A549 (cell line): ENCODE measurements around the gene CNTNAP2. TPM values are rescaled to one million over a fixed set of nuclear protein-coding genes. Genes with fewer than 3 reads are reported as not detected.

Source experiments
- ATAC-seq, 2 experiments: fragments of 200-7000 bp in 1 of 2; fragments of >200 bp in 1 of 2; cut with Nextera tagmentation in 1 of 2; cut with Tn5 transposase in 1 of 2; 3 replicates each; pipeline versions ENCODE4 v1.8.0 to v1.9.1; 2018 to 2020; ENCODE audit warnings: mild to moderate bottlenecking in 1 of 2, moderate library complexity in 1 of 2
- CTCF ChIA-PET: fragments of 300-600 bp; sonication (Branson Sonifier 250); formaldehyde crosslinking; extraction: SDS; loops from one replicate; lab custom pipeline; 2021; ENCODE audit warnings: antibody characterized with exemption, inconsistent platforms; lab: Yijun Ruan, JAX
- POLR2A ChIA-PET: fragments of 350-600 bp; formaldehyde crosslinking; extraction: SDS; loops from one replicate; lab custom pipeline; 2021; ENCODE audit warnings: antibody characterized with exemption, inconsistent platforms; lab: Yijun Ruan, JAX
- DNase-seq, 2 experiments: peaks; one replicate each; pipeline versions ENCODE4 v3.0.0 to v3.0.0-alpha.2; 2011 to 2016; ENCODE audit warnings: low read depth in 1 of 2, low spot score in 1 of 2
- FAIRE-seq: peaks from 2 replicates; lab custom pipeline; 2011; peaks lifted over from hg19 to GRCh38; lab: Jason Lieb, UNC
- H3K27ac ChIP-seq, 2 experiments: fragments of >200 bp; sonication (Bioruptor Twin); formaldehyde crosslinking; 3 replicates each; pipeline ENCODE4 v1.5.1; 2016 to 2017
- H3K4me1 ChIP-seq: fragments of >200 bp; sonication (Bioruptor Twin); formaldehyde crosslinking; 3 replicates; pipeline ENCODE4 v1.6.1; 2016
- H3K4me2 ChIP-seq: fragments of >200 bp; sonication (Bioruptor Twin); formaldehyde crosslinking; 3 replicates; pipeline ENCODE4 v1.6.1; 2016
- H3K4me3 ChIP-seq: fragments of >200 bp; sonication (Bioruptor Twin); formaldehyde crosslinking; 3 replicates; pipeline ENCODE4 v1.5.1; 2016
- H3K9me3 ChIP-seq: fragments of >200 bp; sonication (Bioruptor Twin); formaldehyde crosslinking; 3 replicates; pipeline ENCODE4 v1.6.1; 2016
- BHLHE40 ChIP-seq: IDR thresholded peaks from 2 replicates; pipeline ENCODE4 v1.6.1; 2012; ENCODE audit warnings: low read depth, low read length, inconsistent platforms
- CBX2 ChIP-seq: fragments of 200-600 bp; sonication (generic); IDR thresholded peaks from 2 replicates; pipeline ENCODE4 v1.6.1; 2016; ENCODE audit warnings: low read depth, mild to moderate bottlenecking, borderline replicate concordance
- CBX8 ChIP-seq: fragments of 200-600 bp; sonication (generic); IDR thresholded peaks from 2 replicates; pipeline ENCODE4 v1.6.1; 2016
- CEBPB ChIP-seq, 2 experiments: fragments of >200 bp in 1 of 2; sonication (Bioruptor Twin) in 1 of 2; formaldehyde crosslinking in 1 of 2; IDR thresholded peaks; 2 replicates each; pipeline ENCODE4 v1.6.1; 2012 to 2016
- CHD2 ChIP-seq: fragments of 150-350 bp; IDR thresholded peaks from 2 replicates; pipeline ENCODE4 v1.6.1; 2014; ENCODE audit warnings: low read length; ENCODE audit not compliant: partially characterized antibody
- FOXS1 ChIP-seq: fragments of 250-450 bp; sonication (Bioruptor Pico); IDR thresholded peaks from 2 replicates; pipeline ENCODE4 v1.5.0; 2020; ENCODE audit warnings: mild to moderate bottlenecking, moderate library complexity
- GATA3 ChIP-seq: IDR thresholded peaks from 2 replicates; pipeline ENCODE4 v1.6.1; 2012; ENCODE audit warnings: borderline replicate concordance
- HDAC2 ChIP-seq: fragments of 200-600 bp; sonication (generic); IDR thresholded peaks from 2 replicates; pipeline ENCODE4 v1.6.1; 2016
- HOXB13 ChIP-seq: fragments of 250-450 bp; sonication (Bioruptor Pico); IDR thresholded peaks from 2 replicates; pipeline ENCODE4 v1.5.0; 2020; ENCODE audit warnings: low read depth, mild to moderate bottlenecking, moderate library complexity
- JUN ChIP-seq, 2 experiments: fragments of >200 bp; sonication (Bioruptor Twin); formaldehyde crosslinking; IDR thresholded peaks; 2 replicates in 1 of 2; 3 replicates in 1 of 2; pipeline ENCODE4 v1.6.1; 2016 to 2017
- JUNB ChIP-seq: fragments of >200 bp; sonication (Bioruptor Twin); formaldehyde crosslinking; IDR thresholded peaks from 2 replicates; pipeline ENCODE4 v1.6.1; 2016
- KDM5A ChIP-seq: fragments of 200-600 bp; sonication (generic); IDR thresholded peaks from 2 replicates; pipeline ENCODE4 v1.6.1; 2016; ENCODE audit warnings: antibody characterized with exemption, mild to moderate bottlenecking
- MAZ ChIP-seq: fragments of 150-350 bp; IDR thresholded peaks from 2 replicates; pipeline ENCODE4 v1.6.1; 2014; ENCODE audit warnings: antibody characterized with exemption, low read depth, low read length, borderline replicate concordance
- NFE2L2 ChIP-seq: fragments of 150-350 bp; conservative IDR thresholded peaks from 2 replicates; pipeline ENCODE4 v1.6.1; 2014; ENCODE audit warnings: low read length
- NPAS2 ChIP-seq: fragments of 250-450 bp; sonication (Bioruptor Pico); IDR thresholded peaks from 2 replicates; pipeline ENCODE4 v1.8.0; 2022; ENCODE audit warnings: mild to moderate bottlenecking, moderate library complexity, borderline replicate concordance
- PHF8 ChIP-seq: fragments of 200-600 bp; sonication (generic); IDR thresholded peaks from 2 replicates; pipeline ENCODE4 v1.6.1; 2016; ENCODE audit warnings: low read depth, mild to moderate bottlenecking, antibody characterized with exemption, moderate library complexity, borderline replicate concordance
- POLR2A ChIP-seq: IDR thresholded peaks from 2 replicates; pipeline ENCODE4 v1.6.1; 2012; ENCODE audit warnings: mild to moderate bottlenecking, low read length
- POLR2AphosphoS2 ChIP-seq: conservative IDR thresholded peaks from 2 replicates; pipeline ENCODE4 v1.6.1; 2012; ENCODE audit warnings: low read length, improper control_type of control experiment, inconsistent platforms
- RAD21 ChIP-seq, 2 experiments: fragments of >200 bp in 1 of 2; sonication (Bioruptor Twin) in 1 of 2; formaldehyde crosslinking in 1 of 2; IDR thresholded peaks in 1 of 2; conservative IDR thresholded peaks in 1 of 2; 2 replicates in 1 of 2; 3 replicates in 1 of 2; pipeline ENCODE4 v1.6.1; 2012 to 2018; ENCODE audit warnings: inconsistent platforms in 1 of 2
- RFX5 ChIP-seq: fragments of 450-650 bp; IDR thresholded peaks from 2 replicates; pipeline ENCODE4 v1.7.1; 2014; ENCODE audit warnings: antibody characterized with exemption, mild to moderate bottlenecking, moderate library complexity
- SREBF2 ChIP-seq: fragments of 450-650 bp; IDR thresholded peaks from 2 replicates; pipeline ENCODE4 v1.6.1; 2014; ENCODE audit warnings: mild to moderate bottlenecking, moderate library complexity
- TFCP2L1 ChIP-seq: fragments of 250-450 bp; sonication (Bioruptor Pico); IDR thresholded peaks from 2 replicates; pipeline ENCODE4 v1.5.0; 2021; ENCODE audit warnings: mild to moderate bottlenecking
- TP53 ChIP-seq: fragments of 250-450 bp; sonication (Bioruptor Pico); IDR thresholded peaks from 2 replicates; pipeline ENCODE4 v1.5.0; 2021; ENCODE audit warnings: mild to moderate bottlenecking, moderate library complexity
- ZC3H11A ChIP-seq: fragments of 450-650 bp; IDR thresholded peaks from 2 replicates; pipeline ENCODE4 v1.6.1; 2014; ENCODE audit warnings: antibody characterized with exemption, mild to moderate bottlenecking
- ZFP36 ChIP-seq: fragments of 450-650 bp; IDR thresholded peaks from 2 replicates; pipeline ENCODE4 v1.6.1; 2014; ENCODE audit warnings: borderline replicate concordance; ENCODE audit not compliant: partially characterized antibody
- WGBS: methylation state at CpG from one replicate; pipeline ENCODE4 v1.1.6; 2017; ENCODE audit errors: missing lambda C conversion rate; 5-methylcytosine and 5-hydroxymethylcytosine counted together
- polyA plus RNA-seq, 4 experiments: library from polyadenylated mRNA; depleted of rRNA in 3 of 4; stranded (reverse); fragments of >200 nt; fragmentation: RNase III in 1 of 4; extraction: RNeasy Plus Mini Kit Qiagen cat#74134 plus additional on column Dnase treatment in 1 of 4; gene quantifications; 2 replicates in 3 of 4; 3 replicates in 1 of 4; pipeline ENCODE4 v1.2.3, GENCODE V29; 2011 to 2017
- TF ChIP-seq, protein P1 (sequence below): fragments of 250-450 bp; sonication (Bioruptor Pico); IDR thresholded peaks from 2 replicates; pipeline ENCODE4 v1.5.0; 2020; ENCODE audit warnings: low read depth, mild to moderate bottlenecking, moderate library complexity
- TF ChIP-seq, protein P2 (sequence below): IDR thresholded peaks from 2 replicates; pipeline ENCODE4 v1.6.1; 2012
- TF ChIP-seq, protein P3 (sequence below): fragments of 250-450 bp; sonication (Bioruptor Pico); IDR thresholded peaks from 2 replicates; pipeline ENCODE4 v1.5.0; 2021; ENCODE audit warnings: mild to moderate bottlenecking, moderate library complexity, borderline replicate concordance
- TF ChIP-seq, protein P4 (sequence below): fragments of >200 bp; sonication (Bioruptor Twin); formaldehyde crosslinking; IDR thresholded peaks from 2 replicates; pipeline ENCODE4 v1.6.1; 2016
- TF ChIP-seq, protein P5 (sequence below): fragments of 200-600 bp; sonication (generic); IDR thresholded peaks from 2 replicates; pipeline ENCODE4 v1.6.1; 2016; ENCODE audit warnings: antibody characterized with exemption, mild to moderate bottlenecking, moderate library complexity
- TF ChIP-seq, protein P6 (sequence below): IDR thresholded peaks from 2 replicates; pipeline ENCODE4 v1.6.1; 2012; ENCODE audit warnings: low read depth, borderline replicate concordance

Gene CNTNAP2
- polyA plus RNA-seq, 2 of the 4 experiments (the other 2 are of a cell fraction): 0.05 to 0.13 TPM

DNA sequence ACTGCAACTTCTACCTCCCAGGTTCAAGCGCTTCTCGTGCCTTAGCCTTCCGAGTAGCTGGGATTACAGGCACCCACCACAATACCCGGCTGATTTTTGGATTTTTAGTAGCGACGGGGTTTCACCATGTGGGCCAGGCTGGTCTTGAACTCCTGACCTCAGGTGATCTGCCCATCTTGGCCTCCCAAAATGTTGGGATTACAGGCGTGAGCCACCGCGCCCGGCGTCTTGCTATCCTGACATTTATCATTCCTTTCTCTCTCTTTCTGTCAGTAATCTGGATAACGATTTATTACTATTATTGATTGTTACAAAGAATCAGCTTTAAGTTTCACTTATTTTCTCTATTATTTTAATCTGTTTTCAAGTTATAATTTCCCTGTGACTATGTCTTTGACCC, 548.4 kb downstream of the CNTNAP2 start:
- 58% methylated on average over 12 of the region's 12 CpGs for WGBS
- CTCF ChIA-PET: no interaction called here
- ATAC-seq (no peak), DNase-seq (no peak)
- Histone ChIP-seq H3K4me3 (no peak overlapping the region), H3K9me3 (no peaks in the 10 kb centered on the region), H3K4me2 (no peak overlapping the region)
- TF ChIP-seq, protein P1, sequence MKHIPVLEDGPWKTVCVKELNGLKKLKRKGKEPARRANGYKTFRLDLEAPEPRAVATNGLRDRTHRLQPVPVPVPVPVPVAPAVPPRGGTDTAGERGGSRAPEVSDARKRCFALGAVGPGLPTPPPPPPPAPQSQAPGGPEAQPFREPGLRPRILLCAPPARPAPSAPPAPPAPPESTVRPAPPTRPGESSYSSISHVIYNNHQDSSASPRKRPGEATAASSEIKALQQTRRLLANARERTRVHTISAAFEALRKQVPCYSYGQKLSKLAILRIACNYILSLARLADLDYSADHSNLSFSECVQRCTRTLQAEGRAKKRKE: no peak
- no peak for TF ChIP-seq BHLHE40
- TF ChIP-seq, protein P2, sequence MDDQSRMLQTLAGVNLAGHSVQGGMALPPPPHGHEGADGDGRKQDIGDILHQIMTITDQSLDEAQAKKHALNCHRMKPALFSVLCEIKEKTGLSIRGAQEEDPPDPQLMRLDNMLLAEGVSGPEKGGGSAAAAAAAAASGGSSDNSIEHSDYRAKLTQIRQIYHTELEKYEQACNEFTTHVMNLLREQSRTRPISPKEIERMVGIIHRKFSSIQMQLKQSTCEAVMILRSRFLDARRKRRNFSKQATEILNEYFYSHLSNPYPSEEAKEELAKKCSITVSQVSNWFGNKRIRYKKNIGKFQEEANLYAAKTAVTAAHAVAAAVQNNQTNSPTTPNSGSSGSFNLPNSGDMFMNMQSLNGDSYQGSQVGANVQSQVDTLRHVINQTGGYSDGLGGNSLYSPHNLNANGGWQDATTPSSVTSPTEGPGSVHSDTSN: no peak
- no peak for TF ChIP-seq CBX8
- TF ChIP-seq HOXB13: no peak
- TF ChIP-seq, protein P3, sequence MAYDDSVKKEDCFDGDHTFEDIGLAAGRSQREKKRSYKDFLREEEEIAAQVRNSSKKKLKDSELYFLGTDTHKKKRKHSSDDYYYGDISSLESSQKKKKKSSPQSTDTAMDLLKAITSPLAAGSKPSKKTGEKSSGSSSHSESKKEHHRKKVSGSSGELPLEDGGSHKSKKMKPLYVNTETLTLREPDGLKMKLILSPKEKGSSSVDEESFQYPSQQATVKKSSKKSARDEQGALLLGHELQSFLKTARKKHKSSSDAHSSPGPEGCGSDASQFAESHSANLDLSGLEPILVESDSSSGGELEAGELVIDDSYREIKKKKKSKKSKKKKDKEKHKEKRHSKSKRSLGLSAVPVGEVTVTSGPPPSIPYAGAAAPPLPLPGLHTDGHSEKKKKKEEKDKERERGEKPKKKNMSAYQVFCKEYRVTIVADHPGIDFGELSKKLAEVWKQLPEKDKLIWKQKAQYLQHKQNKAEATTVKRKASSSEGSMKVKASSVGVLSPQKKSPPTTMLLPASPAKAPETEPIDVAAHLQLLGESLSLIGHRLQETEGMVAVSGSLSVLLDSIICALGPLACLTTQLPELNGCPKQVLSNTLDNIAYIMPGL (CRISPR knock-in tag): no peak
- no peak for TF ChIP-seq HDAC2
- TF ChIP-seq SREBF2: no peak
- TF ChIP-seq TFCP2L1 (CRISPR knock-in tag): no peak
- TF ChIP-seq POLR2A: no peak
- no peak for TF ChIP-seq NFE2L2
- TF ChIP-seq, protein P4, sequence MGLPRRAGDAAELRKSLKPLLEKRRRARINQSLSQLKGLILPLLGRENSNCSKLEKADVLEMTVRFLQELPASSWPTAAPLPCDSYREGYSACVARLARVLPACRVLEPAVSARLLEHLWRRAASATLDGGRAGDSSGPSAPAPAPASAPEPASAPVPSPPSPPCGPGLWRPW: no peak
- TF ChIP-seq CBX2: no peak
- no peak for TF ChIP-seq PHF8
- no peak for TF ChIP-seq ZC3H11A
- no peak for TF ChIP-seq TP53 (CRISPR knock-in tag)
- no peak for TF ChIP-seq CHD2
- TF ChIP-seq, protein P5, sequence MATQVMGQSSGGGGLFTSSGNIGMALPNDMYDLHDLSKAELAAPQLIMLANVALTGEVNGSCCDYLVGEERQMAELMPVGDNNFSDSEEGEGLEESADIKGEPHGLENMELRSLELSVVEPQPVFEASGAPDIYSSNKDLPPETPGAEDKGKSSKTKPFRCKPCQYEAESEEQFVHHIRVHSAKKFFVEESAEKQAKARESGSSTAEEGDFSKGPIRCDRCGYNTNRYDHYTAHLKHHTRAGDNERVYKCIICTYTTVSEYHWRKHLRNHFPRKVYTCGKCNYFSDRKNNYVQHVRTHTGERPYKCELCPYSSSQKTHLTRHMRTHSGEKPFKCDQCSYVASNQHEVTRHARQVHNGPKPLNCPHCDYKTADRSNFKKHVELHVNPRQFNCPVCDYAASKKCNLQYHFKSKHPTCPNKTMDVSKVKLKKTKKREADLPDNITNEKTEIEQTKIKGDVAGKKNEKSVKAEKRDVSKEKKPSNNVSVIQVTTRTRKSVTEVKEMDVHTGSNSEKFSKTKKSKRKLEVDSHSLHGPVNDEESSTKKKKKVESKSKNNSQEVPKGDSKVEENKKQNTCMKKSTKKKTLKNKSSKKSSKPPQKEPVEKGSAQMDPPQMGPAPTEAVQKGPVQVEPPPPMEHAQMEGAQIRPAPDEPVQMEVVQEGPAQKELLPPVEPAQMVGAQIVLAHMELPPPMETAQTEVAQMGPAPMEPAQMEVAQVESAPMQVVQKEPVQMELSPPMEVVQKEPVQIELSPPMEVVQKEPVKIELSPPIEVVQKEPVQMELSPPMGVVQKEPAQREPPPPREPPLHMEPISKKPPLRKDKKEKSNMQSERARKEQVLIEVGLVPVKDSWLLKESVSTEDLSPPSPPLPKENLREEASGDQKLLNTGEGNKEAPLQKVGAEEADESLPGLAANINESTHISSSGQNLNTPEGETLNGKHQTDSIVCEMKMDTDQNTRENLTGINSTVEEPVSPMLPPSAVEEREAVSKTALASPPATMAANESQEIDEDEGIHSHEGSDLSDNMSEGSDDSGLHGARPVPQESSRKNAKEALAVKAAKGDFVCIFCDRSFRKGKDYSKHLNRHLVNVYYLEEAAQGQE: no peak
- no peak for TF ChIP-seq KDM5A
- TF ChIP-seq, all 56 proteins: peak for 0
- POLR2A ChIA-PET: no interaction called here
- FAIRE-seq: no peak
- no peaks in the 10 kb centered on the region for H3K4me1 ChIP-seq
- no peak overlapping the region for H3K27ac ChIP-seq

DNA sequence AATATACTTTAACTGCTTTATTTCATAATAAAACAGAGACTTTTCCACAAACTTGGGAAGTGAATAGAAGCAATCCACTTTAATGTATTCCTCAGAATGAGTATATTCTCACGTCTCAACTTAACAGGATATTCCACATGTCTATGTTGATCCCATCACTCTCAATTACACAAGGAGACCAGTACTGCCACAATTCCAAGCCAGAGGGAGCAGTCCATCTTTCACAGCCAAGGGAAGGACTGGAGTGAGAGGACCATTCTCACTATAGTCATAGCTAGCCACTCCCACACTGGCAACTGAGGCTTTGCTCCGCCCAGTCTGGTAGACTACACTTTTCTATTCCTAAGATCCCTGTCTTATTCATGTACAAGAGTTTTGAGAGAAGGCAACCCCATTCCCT, 553.9 kb downstream of the CNTNAP2 start:
- FAIRE-seq: no peak
- Histone ChIP-seq H3K4me2 (no peak overlapping the region), H3K27ac (no peak overlapping the region), H3K4me1 (no peaks in the 10 kb centered on the region), H3K9me3 (no peaks in the 10 kb centered on the region)
- CTCF ChIA-PET: no interaction called here
- POLR2A ChIA-PET: no interaction called here
- no peak for TF ChIP-seq RFX5
- no peak for TF ChIP-seq MAZ
- no peak for TF ChIP-seq BHLHE40
- no peak for TF ChIP-seq JUNB
- TF ChIP-seq NPAS2 (CRISPR knock-in tag): no peak
- TF ChIP-seq POLR2AphosphoS2: no peak
- TF ChIP-seq TFCP2L1 (CRISPR knock-in tag): no peak
- no peak for TF ChIP-seq RAD21 (conservative IDR thresholded peaks at IDR 0.05 in 1 of 2, IDR thresholded peaks at IDR 0.05 in 1 of 2)
- no peak for TF ChIP-seq GATA3
- no peak for TF ChIP-seq FOXS1
- TF ChIP-seq CEBPB (IDR thresholded peaks at IDR 0.05): no peak
- TF ChIP-seq JUN (IDR thresholded peaks at IDR 0.05): no peak
- no peak for TF ChIP-seq ZFP36
- TF ChIP-seq, protein P6, sequence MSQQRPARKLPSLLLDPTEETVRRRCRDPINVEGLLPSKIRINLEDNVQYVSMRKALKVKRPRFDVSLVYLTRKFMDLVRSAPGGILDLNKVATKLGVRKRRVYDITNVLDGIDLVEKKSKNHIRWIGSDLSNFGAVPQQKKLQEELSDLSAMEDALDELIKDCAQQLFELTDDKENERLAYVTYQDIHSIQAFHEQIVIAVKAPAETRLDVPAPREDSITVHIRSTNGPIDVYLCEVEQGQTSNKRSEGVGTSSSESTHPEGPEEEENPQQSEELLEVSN: no peak
- TF ChIP-seq, all 56 proteins: peak for 0
- no peak for DNase-seq
- no peak for ATAC-seq
- 28% methylated on average over 2 of the region's 2 CpGs for WGBS
- no peak overlapping the region for H3K4me3 ChIP-seq
